ENCODE data around the gene APPBP2. TPM values are rescaled to one million over a fixed set of nuclear protein-coding genes. Genes with fewer than 3 reads are reported as not detected.

APPBP2 gene
- total and polyA plus RNA-seq, 2 donors (not counting 3 experiments of a cell fraction or from before 2014, with no cell fraction given), result 8.4 to 49.1 TPM

- no TSS peak for BruUV-seq (replicated peaks)
- Histone ChIP-seq H3K4me1 (ENCODE audit: control insufficient read depth, extremely low read depth, insufficient read depth, low read length) (peaks cover 3% of the 10 kb centered on the region), H3K9ac (replicated peaks; ENCODE audit: extremely low read depth, insufficient read depth, low read length) (no peak overlapping the region), H3K4me3 (replicated peaks in 1 of 3; ENCODE audit: insufficient read depth in 1 of 3, low read depth in 1 of 3, low read length in 3 of 3) (no peak overlapping the region), H3K36me3 (ENCODE audit: control insufficient read depth in 2 of 2, extremely low read depth in 1 of 2, insufficient read depth in 2 of 2, low read length in 2 of 2) (no peaks in the 10 kb centered on the region), H3K4me2 (ENCODE audit: insufficient read depth, low read length) (no peak overlapping the region), H3K79me2 (ENCODE audit: control insufficient read depth, insufficient read depth, low read length) (no peaks in the 10 kb centered on the region), H3K27me3 (ENCODE audit: control insufficient read depth in 2 of 2, insufficient read depth in 2 of 2, low read length in 2 of 2) (no peaks in the 10 kb centered on the region), H2AFZ (ENCODE audit: low read depth, low read length) (no peak overlapping the region), H4K20me1 (replicated peaks; ENCODE audit: control insufficient read depth, extremely low read depth, insufficient read depth, low read length) (no peaks in the 10 kb centered on the region), H3K27ac (ENCODE audit: insufficient read depth, low read depth, low read length) (no peak overlapping the region), H3K9me3 (replicated peaks; ENCODE audit: control insufficient read depth, insufficient read depth, low read length) (no peaks in the 10 kb centered on the region), H3K9me1 (replicated peaks; ENCODE audit: control insufficient read depth, extremely low read depth, insufficient read depth, low read length) (no peaks in the 10 kb centered on the region)
- DNase-seq (ENCODE audit: low read depth, low spot score) (no peak), FAIRE-seq (no peak)
- dilution Hi-C loops (cut with MboI; ENCODE audit: extremely low pct_ligation_motif_present, low sequenced_read_pairs), result no loop called here
- intact Hi-C loops (cut with micrococcal nuclease), result no loop called here
- ChIA-PET POLR2A (no interaction called here), CTCF (interaction anchor here (1.8 kb wide), 1 partner anchor 31 kb away, joined by 6 read pairs; no protein-coding TSS in a partner anchor)
- TF ChIP-seq JUN (IDR thresholded peaks at IDR 0.05; ENCODE audit: borderline replicate concordance, insufficient read depth, insufficient read length, low read depth) (no peak), FOS (IDR thresholded peaks at IDR 0.05; ENCODE audit: borderline replicate concordance, insufficient read depth, low read length) (no peak), EZH2 (IDR thresholded peaks at IDR 0.05; ENCODE audit: borderline replicate concordance, low read depth, low read length, severe bottlenecking) (no peak), MYC (IDR thresholded peaks at IDR 0.05; ENCODE audit: low read depth, low read length) (no peak), GATA2 (IDR thresholded peaks at IDR 0.05; ENCODE audit: insufficient read depth, insufficient read length, low read depth, low read length) (no peak), POLR2AphosphoS5 (IDR thresholded peaks at IDR 0.05; ENCODE audit: insufficient read depth, low read depth, low read length) (no peak), POLR2A (IDR thresholded peaks at IDR 0.05; ENCODE audit: low read depth, low read length) (no peak)
- TF ChIP-seq, protein P1, sequence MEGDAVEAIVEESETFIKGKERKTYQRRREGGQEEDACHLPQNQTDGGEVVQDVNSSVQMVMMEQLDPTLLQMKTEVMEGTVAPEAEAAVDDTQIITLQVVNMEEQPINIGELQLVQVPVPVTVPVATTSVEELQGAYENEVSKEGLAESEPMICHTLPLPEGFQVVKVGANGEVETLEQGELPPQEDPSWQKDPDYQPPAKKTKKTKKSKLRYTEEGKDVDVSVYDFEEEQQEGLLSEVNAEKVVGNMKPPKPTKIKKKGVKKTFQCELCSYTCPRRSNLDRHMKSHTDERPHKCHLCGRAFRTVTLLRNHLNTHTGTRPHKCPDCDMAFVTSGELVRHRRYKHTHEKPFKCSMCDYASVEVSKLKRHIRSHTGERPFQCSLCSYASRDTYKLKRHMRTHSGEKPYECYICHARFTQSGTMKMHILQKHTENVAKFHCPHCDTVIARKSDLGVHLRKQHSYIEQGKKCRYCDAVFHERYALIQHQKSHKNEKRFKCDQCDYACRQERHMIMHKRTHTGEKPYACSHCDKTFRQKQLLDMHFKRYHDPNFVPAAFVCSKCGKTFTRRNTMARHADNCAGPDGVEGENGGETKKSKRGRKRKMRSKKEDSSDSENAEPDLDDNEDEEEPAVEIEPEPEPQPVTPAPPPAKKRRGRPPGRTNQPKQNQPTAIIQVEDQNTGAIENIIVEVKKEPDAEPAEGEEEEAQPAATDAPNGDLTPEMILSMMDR (IDR thresholded peaks at IDR 0.05; ENCODE audit: extremely low read depth in 1 of 2, insufficient read depth in 1 of 2, low read depth in 1 of 2, low read length in 2 of 2), result no peak
- TF ChIP-seq, protein P2, sequence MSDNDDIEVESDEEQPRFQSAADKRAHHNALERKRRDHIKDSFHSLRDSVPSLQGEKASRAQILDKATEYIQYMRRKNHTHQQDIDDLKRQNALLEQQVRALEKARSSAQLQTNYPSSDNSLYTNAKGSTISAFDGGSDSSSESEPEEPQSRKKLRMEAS (IDR thresholded peaks at IDR 0.05; ENCODE audit: insufficient read depth, insufficient read length), result no peak
Observed at GRCh38 chr17:60538726-60539125, 12.7 kb upstream of the APPBP2 start.
